Coronary artery (tissue), 2 donors: ENCODE results near the gene HPSE2.

Experiments used
- DNase-seq: peaks from one replicate; pipeline ENCODE4 v3.0.0-alpha.2; 2017; ENCODE audit warnings: low spot score
- H3K27ac ChIP-seq, 2 donors: fragments of 200-600 bp; sonication (generic); one replicate each; pipeline ENCODE4 v1.5.1; 2016 to 2019
- H3K4me3 ChIP-seq: fragments of 200-600 bp; sonication (generic); 2 replicates; pipeline ENCODE4 v1.5.1; 2016; ENCODE audit warnings: mild to moderate bottlenecking, moderate library complexity
- CTCF ChIP-seq: fragments of 200-600 bp; sonication (generic); IDR thresholded peaks from one replicate; pipeline ENCODE4 v1.5.1; 2019; ENCODE audit warnings: antibody characterized with exemption

Gene HPSE2

GRCh38 chr10:98457721-98458120 is 777.9 kb downstream of the HPSE2 start:
- no peak for DNase-seq
- Histone ChIP-seq H3K27ac (no peak overlapping the region), H3K4me3 (no peak overlapping the region)
- no peak for TF ChIP-seq CTCF

- DNase-seq = no peak
- Histone ChIP-seq H3K4me3 (no peak overlapping the region), H3K27ac (no peak overlapping the region)
- TF ChIP-seq CTCF = no peak
These were observed 778.8 kb downstream of the HPSE2 start for GRCh38 chr10:98456686-98457482.

- no peak for TF ChIP-seq CTCF
- Histone ChIP-seq H3K27ac (no peak overlapping the region), H3K4me3 (no peak overlapping the region)
- DNase-seq = no peak
These were observed 779.5 kb downstream of the HPSE2 start for GRCh38 chr10:98456043-98456570.

- TF ChIP-seq CTCF = no peak
- Histone ChIP-seq H3K27ac (no peak overlapping the region), H3K4me3 (no peak overlapping the region)
- DNase-seq = no peak
These were observed 781.9 kb downstream of the HPSE2 start for GRCh38 chr10:98453729-98454128.

GRCh38 chr10:98450618-98451017 is 785.0 kb downstream of the HPSE2 start:
- no peak for DNase-seq
- Histone ChIP-seq H3K27ac (no peak overlapping the region), H3K4me3 (no peak overlapping the region)
- TF ChIP-seq CTCF = no peak

GRCh38 chr10:98449287-98449686 is 786.4 kb downstream of the HPSE2 start:
- DNase-seq = no peak
- no peak for TF ChIP-seq CTCF
- no peak overlapping the region for H3K27ac ChIP-seq
- no peak overlapping the region for H3K4me3 ChIP-seq

- DNase-seq = peak; percentile 91
- no peak for TF ChIP-seq CTCF
- Histone ChIP-seq H3K4me3 (peak within 1 kb of the TSS; percentile 85), H3K27ac (peak within 1 kb of the TSS; percentile 92 to 94)
These were observed 788.9 kb downstream of the HPSE2 start, which contains the start of gene HPS1 for GRCh38 chr10:98446661-98447221. HPS1 (minus strand) TSS chr10:98446935; CDS start chr10:98443240, 3,695 bp downstream.
